HL-60 (cell line): ENCODE measurements around the gene OSER1.

ENCODE experiments used
- CTCF ChIP-seq: IDR thresholded peaks from one replicate; pipeline ENCODE4 v1.5.1; 2011; ENCODE audit warnings: low read length, control low read depth, inconsistent platforms; ENCODE audit not compliant: insufficient read depth
- GABPA ChIP-seq: IDR thresholded peaks from 2 replicates; pipeline ENCODE4 v1.6.1; 2012; ENCODE audit warnings: low read depth
- POLR2AphosphoS5 ChIP-seq: IDR thresholded peaks from 2 replicates; pipeline ENCODE4 v1.6.1; 2012; ENCODE audit warnings: low read depth
- REST ChIP-seq: IDR thresholded peaks from 2 replicates; pipeline ENCODE4 v1.6.1; 2012; ENCODE audit warnings: low read depth; ENCODE audit not compliant: insufficient replicate concordance
- SPI1 ChIP-seq: IDR thresholded peaks from 2 replicates; pipeline ENCODE4 v1.6.1; 2012; ENCODE audit warnings: low read depth, mild to moderate bottlenecking, borderline replicate concordance

DNA sequence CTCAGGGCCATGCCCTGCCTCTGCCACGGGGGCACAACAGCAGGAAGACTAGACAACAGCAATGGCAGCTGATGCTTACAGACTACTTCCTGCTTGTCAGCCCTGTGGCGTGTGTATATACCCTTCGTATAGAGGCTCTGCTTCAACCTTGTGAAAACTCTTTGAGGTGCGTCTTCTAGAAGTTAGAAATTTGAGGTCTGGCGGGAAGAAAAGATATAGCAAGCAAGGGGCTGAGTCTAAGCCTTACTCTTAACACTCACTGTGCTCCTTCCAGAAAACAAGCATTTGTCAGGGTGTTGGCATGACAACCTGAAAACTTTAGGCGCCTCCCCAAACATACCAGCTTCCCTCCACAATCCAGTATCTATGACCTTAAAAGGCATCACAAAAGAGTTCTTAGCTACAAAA, 56.9 kb downstream of the OSER1 start:
- TF ChIP-seq CTCF = no peak
- TF ChIP-seq POLR2AphosphoS5 = no peak
- TF ChIP-seq REST = no peak
- TF ChIP-seq SPI1 = no peak
- TF ChIP-seq GABPA = no peak
